ENCODE measurements around the gene BICC1.
A peak's percentile ranks its signal among the peaks of the same experiment; 100 is the strongest.

BICC1 gene

GRCh38 chr10:58486821-58487220, 25.9 kb upstream of the BICC1 start:
- peak; percentile 41 to 47 for DNase-seq (ENCODE audit: low read depth in 2 of 2)
- no peak overlapping the region for H3K4me3 ChIP-seq (replicated peaks in 1 of 2; ENCODE audit: low read depth in 2 of 2, low read length in 2 of 2)
- TF ChIP-seq CTCF (IDR thresholded peaks at IDR 0.05; ENCODE audit: low read depth, low read length): no peak

GRCh38 chr10:58488921-58489320, 23.8 kb upstream of the BICC1 start:
- TF ChIP-seq CTCF (IDR thresholded peaks at IDR 0.05; ENCODE audit: low read depth, low read length): no peak
- peak; percentile 59 to 71 for DNase-seq (ENCODE audit: low read depth in 2 of 2)
- H3K4me3 ChIP-seq (replicated peaks in 1 of 2; ENCODE audit: low read depth in 2 of 2, low read length in 2 of 2): no peak overlapping the region

- no peak for TF ChIP-seq CTCF (IDR thresholded peaks at IDR 0.05; ENCODE audit: low read depth, low read length)
- H3K4me3 ChIP-seq (replicated peaks in 1 of 2; ENCODE audit: low read depth in 2 of 2, low read length in 2 of 2): no peak overlapping the region
- DNase-seq (ENCODE audit: low read depth in 2 of 2): peak; percentile 31 to 34
Measured at GRCh38 chr10:58502956-58503355, 9.7 kb upstream of the BICC1 start.

- H3K4me3 ChIP-seq (replicated peaks in 1 of 2; ENCODE audit: low read depth in 2 of 2, low read length in 2 of 2): no peak overlapping the region
- peak; percentile 45 to 72 for DNase-seq (ENCODE audit: low read depth in 2 of 2)
- TF ChIP-seq CTCF (IDR thresholded peaks at IDR 0.05; ENCODE audit: low read depth, low read length): no peak
Measured at GRCh38 chr10:58508316-58508715, 4.4 kb upstream of the BICC1 start.

- TF ChIP-seq CTCF (IDR thresholded peaks at IDR 0.05; ENCODE audit: low read depth, low read length): no peak
- peak overlapping the region; percentile 50 to 80 for H3K4me3 ChIP-seq (replicated peaks in 1 of 2; ENCODE audit: low read depth in 2 of 2, low read length in 2 of 2)
- peak; percentile 50 to 56 for DNase-seq (ENCODE audit: low read depth in 2 of 2)
Measured at GRCh38 chr10:58511765-58512490, 744 bp upstream of the BICC1 start.

- H3K4me3 ChIP-seq (replicated peaks in 1 of 2; ENCODE audit: low read depth in 2 of 2, low read length in 2 of 2): peak overlapping the region; percentile 74 to 80
- peak; percentile 83 to 92 for DNase-seq (ENCODE audit: low read depth in 2 of 2)
- no peak for TF ChIP-seq CTCF (IDR thresholded peaks at IDR 0.05; ENCODE audit: low read depth, low read length)
Measured at GRCh38 chr10:58513188-58514110, 777 bp downstream of the BICC1 start.

Data from cardiac fibroblast (primary cell).